Endothelial cell of umbilical vein (primary cell): ENCODE measurements around the gene AQP1. TPM values are rescaled to one million over a fixed set of nuclear protein-coding genes. Genes with fewer than 3 reads are reported as not detected.

Source experiments
- BruUV-seq: library from RNA; stranded (reverse); fragments of 400-500 nt; replicated peaks from 2 replicates; lab custom pipeline; 2021; lab: Mats Ljungman, UMichigan
- CTCF ChIA-PET: fragments of 300-600, 350-600 bp; sonication (Branson Sonifier 250); formaldehyde crosslinking; loops from one replicate; lab custom pipeline; 2021; ENCODE audit warnings: antibody characterized with exemption, inconsistent platforms; lab: Charles Lee
- POLR2A ChIA-PET: fragments of 300-600, 350-600 bp; sonication (Branson Sonifier 250); formaldehyde crosslinking; loops from one replicate; lab custom pipeline; 2021; ENCODE audit warnings: antibody characterized with exemption, inconsistent platforms; lab: Charles Lee
- DNase-seq: peaks from one replicate; pipeline ENCODE4 v3.0.0-alpha.2; 2011; ENCODE audit warnings: low read depth, low spot score
- FAIRE-seq: peaks from 2 replicates; lab custom pipeline; 2011; peaks lifted over from hg19 to GRCh38; lab: Jason Lieb, UNC
- H2AFZ ChIP-seq: 2 replicates; pipeline ENCODE4 v1.6.0; 2012; ENCODE audit warnings: low read depth, low read length, control low read depth, inconsistent platforms
- H3K27ac ChIP-seq: 2 replicates; pipeline ENCODE4 v1.5.1; 2011; ENCODE audit warnings: low read depth, mild to moderate bottlenecking, control low read depth, low read length, moderate library complexity; ENCODE audit not compliant: insufficient read depth
- H3K27me3 ChIP-seq, 2 experiments: 2 replicates each; pipeline versions ENCODE4 v1.6.0 to v1.6.1; 2011; ENCODE audit warnings: low read length in 2 of 2, mixed read lengths in 1 of 2; ENCODE audit not compliant: control insufficient read depth in 2 of 2, insufficient read depth in 2 of 2
- H3K36me3 ChIP-seq, 2 experiments: 2 replicates in 1 of 2; 3 replicates in 1 of 2; pipeline ENCODE4 v1.5.1; 2011; ENCODE audit warnings: low read length in 2 of 2, mild to moderate bottlenecking in 1 of 2, moderate library complexity in 1 of 2; ENCODE audit not compliant: control insufficient read depth in 2 of 2, insufficient read depth in 2 of 2; ENCODE audit errors: extremely low read depth in 1 of 2
- H3K4me1 ChIP-seq: 3 replicates; pipeline ENCODE4 v1.5.1; 2011; ENCODE audit warnings: mild to moderate bottlenecking, low read length; ENCODE audit not compliant: control insufficient read depth, insufficient read depth; ENCODE audit errors: extremely low read depth
- H3K4me2 ChIP-seq: 2 replicates; pipeline ENCODE4 v1.6.1; 2011; ENCODE audit warnings: low read length, control low read depth, mixed read lengths; ENCODE audit not compliant: insufficient read depth
- H3K4me3 ChIP-seq, 3 experiments: fragments of 200-600 bp in 1 of 3; sonication (generic), shearing (Covaris generic) in 1 of 3; replicated peaks in 1 of 3; 2 replicates each; pipeline ENCODE4 v1.5.1; 2011 to 2016; ENCODE audit warnings: control low read depth in 3 of 3, low read length in 3 of 3, mild to moderate bottlenecking in 2 of 3, inconsistent platforms in 1 of 3, low read depth in 1 of 3, moderate library complexity in 1 of 3; ENCODE audit not compliant: insufficient read depth in 1 of 3
- H3K79me2 ChIP-seq: 2 replicates; pipeline ENCODE4 v1.6.0; 2012; ENCODE audit warnings: low read length, inconsistent platforms; ENCODE audit not compliant: control insufficient read depth, insufficient read depth
- H3K9ac ChIP-seq: replicated peaks from 2 replicates; pipeline ENCODE3; 2011; ENCODE audit warnings: low read length, control low read depth; ENCODE audit not compliant: insufficient read depth; ENCODE audit errors: extremely low read depth
- H3K9me1 ChIP-seq: replicated peaks from 3 replicates; pipeline ENCODE4 v1.6.0; 2011; ENCODE audit warnings: mild to moderate bottlenecking, low read length; ENCODE audit not compliant: control insufficient read depth, insufficient read depth; ENCODE audit errors: extremely low read depth
- H3K9me3 ChIP-seq: replicated peaks from 2 replicates; pipeline ENCODE4 v1.5.1; 2012; ENCODE audit warnings: low read length, inconsistent platforms; ENCODE audit not compliant: control insufficient read depth, insufficient read depth
- H4K20me1 ChIP-seq: replicated peaks from 2 replicates; pipeline ENCODE3; 2011; ENCODE audit warnings: mild to moderate bottlenecking, low read length; ENCODE audit not compliant: control insufficient read depth, insufficient read depth; ENCODE audit errors: extremely low read depth
- CTCF ChIP-seq, 2 donors: IDR thresholded peaks; 1 replicate in 1 of 2; 2 replicates in 1 of 2; pipeline ENCODE4 v1.5.1; 2011; ENCODE audit warnings: low read length in 2 of 2, mild to moderate bottlenecking in 2 of 2, moderate library complexity in 2 of 2, control low read depth in 1 of 2, inconsistent platforms in 1 of 2, low read depth in 1 of 2; ENCODE audit not compliant: insufficient read depth in 1 of 2; ENCODE audit errors: extremely low read depth in 1 of 2
- EZH2 ChIP-seq: IDR thresholded peaks from 2 replicates; pipeline ENCODE4 v1.6.1; 2012; ENCODE audit warnings: borderline replicate concordance, low read depth, mild to moderate bottlenecking, moderate library complexity, low read length, inconsistent platforms; ENCODE audit not compliant: severe bottlenecking
- FOS ChIP-seq: IDR thresholded peaks from 2 replicates; pipeline ENCODE4 v1.6.1; 2011; ENCODE audit warnings: mild to moderate bottlenecking, low read length, moderate library complexity, borderline replicate concordance; ENCODE audit not compliant: insufficient read depth
- GATA2 ChIP-seq: IDR thresholded peaks from 2 replicates; pipeline ENCODE4 v1.7.0; 2011; ENCODE audit warnings: low read depth, mild to moderate bottlenecking, moderate library complexity, mixed read lengths, low read length; ENCODE audit not compliant: insufficient read length, insufficient read depth
- JUN ChIP-seq: IDR thresholded peaks from 2 replicates; pipeline ENCODE4 v1.6.1; 2011; ENCODE audit warnings: borderline replicate concordance, low read depth; ENCODE audit not compliant: insufficient read length, insufficient read depth
- MAX ChIP-seq: IDR thresholded peaks from 2 replicates; pipeline ENCODE4 v1.6.1; 2011; ENCODE audit not compliant: insufficient read depth, insufficient read length
- MYC ChIP-seq: IDR thresholded peaks from one replicate; pipeline ENCODE4 v1.6.1; 2011; ENCODE audit warnings: mild to moderate bottlenecking, low read depth, low read length
- POLR2A ChIP-seq: IDR thresholded peaks from 2 replicates; pipeline ENCODE4 v1.6.1; 2012; ENCODE audit warnings: low read depth, mild to moderate bottlenecking, control low read depth, low read length
- POLR2AphosphoS5 ChIP-seq: IDR thresholded peaks from 2 replicates; pipeline ENCODE4 v1.6.1; 2012; ENCODE audit warnings: low read depth, mild to moderate bottlenecking, control low read depth, low read length, moderate library complexity; ENCODE audit not compliant: insufficient read depth
- dilution Hi-C: fragments of 300-500 bp; cut with MboI; formaldehyde crosslinking; loops from one replicate; pipeline ENCODE4 v1.15.0; 2019; ENCODE audit warnings: low sequenced_read_pairs; ENCODE audit not compliant: extremely low pct_ligation_motif_present
- intact Hi-C: fragments of 100-400 bp; cut with micrococcal nuclease; formaldehyde crosslinking; loops from one replicate; pipeline ENCODE4 v1.10.0; 2022
- polyA plus RNA-seq, 4 experiments: library from polyadenylated mRNA; depleted of rRNA in 3 of 4; stranded (reverse) in 3 of 4; unstranded in 1 of 4; fragments of >200 nt; gene quantifications; 2 replicates each; pipeline versions ENCODE4 v1.2.1 to v1.2.3, GENCODE V29; 2011 to 2012; ENCODE audit warnings: missing spikeins in 1 of 4
- total RNA-seq: library from RNA; stranded (reverse); gene quantifications from 2 replicates; pipeline ENCODE4 v1.2.3, GENCODE V29; 2021

AQP1 gene
- total and polyA plus RNA-seq, 2 donors (not counting 3 experiments of a cell fraction or from before 2014, with no cell fraction given) = 11.7 to 15.9 TPM

GRCh38 chr7:30862995-30863705, 48.5 kb upstream of the AQP1 start:
- no peaks in the 10 kb centered on the region for H3K79me2 ChIP-seq
- no TSS peak for BruUV-seq
- no peak overlapping the region for H3K4me3 ChIP-seq
- no peaks in the 10 kb centered on the region for H4K20me1 ChIP-seq
- H3K4me2 ChIP-seq = no peak overlapping the region
- intact Hi-C loops = no loop called here
- H3K36me3 ChIP-seq = no peaks in the 10 kb centered on the region
- peaks cover 4% of the 10 kb centered on the region for H3K4me1 ChIP-seq
- no peaks in the 10 kb centered on the region for H3K9me3 ChIP-seq
- TF ChIP-seq EZH2 (no peak), POLR2AphosphoS5 (no peak), MAX (no peak), GATA2 (no peak), CTCF (IDR thresholded peaks at IDR 0.05; ENCODE audit: extremely low read depth in 1 of 2, insufficient read depth in 1 of 2, low read depth in 1 of 2, low read length in 2 of 2) (no peak), MYC (no peak), POLR2A (no peak), JUN (no peak), FOS (no peak)
- no peak overlapping the region for H3K9ac ChIP-seq
- ChIA-PET CTCF (interaction anchor here (1.0 to 1.5 kb wide), 3 partner anchors 14 to 76 kb away, joined by 3 to 4 read pairs (median 3); no protein-coding TSS in a partner anchor), POLR2A (no interaction called here)
- no peak overlapping the region for H3K27ac ChIP-seq
- no peak overlapping the region for H2AFZ ChIP-seq
- dilution Hi-C loops = no loop called here
- DNase-seq (no peak), FAIRE-seq (no peak)
- H3K27me3 ChIP-seq = no peaks in the 10 kb centered on the region
- no peaks in the 10 kb centered on the region for H3K9me1 ChIP-seq
